HCEC 1CT (cell line): ENCODE data around the gene PRLH.
"Not testable (repeated sequence)": the region's sequence is repeated elsewhere in the genome, so short reads cannot be mapped to it uniquely, and the experiment has no call there.

Experiments
- DNase-seq: peaks from one replicate; pipeline ENCODE4 v3.0.0-alpha.2; 2017

Gene PRLH

GRCh38 chr2:237583385-237584295 lies 17.3 kb downstream of the PRLH start:
- DNase-seq, result no peak

GRCh38 chr2:237585590-237586221 lies 19.3 kb downstream of the PRLH start:
- DNase-seq, result no peak

- no peak for DNase-seq
Observed at GRCh38 chr2:237588044-237588696, 21.8 kb downstream of the PRLH start.

- DNase-seq, result no peak
Observed at GRCh38 chr2:237590272-237591140, 24.1 kb downstream of the PRLH start, which contains the start of gene RAB17. Gene RAB17, minus strand, starts transcription at chr2:237590734. Its CDS starts 4,580 bp downstream, at chr2:237586154.

- DNase-seq, result no peak
Observed at GRCh38 chr2:237591141-237591881, 24.9 kb downstream of the PRLH start.

- no peak for DNase-seq
Observed at GRCh38 chr2:237592425-237592980, 26.1 kb downstream of the PRLH start.

GRCh38 chr2:237593036-237593435 lies 26.7 kb downstream of the PRLH start:
- no peak for DNase-seq

- DNase-seq, result no peak
Observed at GRCh38 chr2:237593596-237594320, 27.4 kb downstream of the PRLH start.

- DNase-seq, result no peak
Observed at GRCh38 chr2:237594514-237594871, 28.1 kb downstream of the PRLH start.

- DNase-seq, result not testable (repeated sequence)
Observed at GRCh38 chr2:237595829-237596519, 29.6 kb downstream of the PRLH start.

- no peak for DNase-seq
Observed at GRCh38 chr2:237596520-237597195, 30.3 kb downstream of the PRLH start.

- DNase-seq, result no peak
Observed at GRCh38 chr2:237597196-237598145, 31.1 kb downstream of the PRLH start.

- DNase-seq, result no peak
Observed at GRCh38 chr2:237598468-237599208, 32.3 kb downstream of the PRLH start.

GRCh38 chr2:237599465-237600110 lies 33.2 kb downstream of the PRLH start:
- no peak for DNase-seq

GRCh38 chr2:237600205-237600846 lies 34.0 kb downstream of the PRLH start:
- DNase-seq, result peak; percentile 82

GRCh38 chr2:237601453-237602116 lies 35.2 kb downstream of the PRLH start:
- DNase-seq, result no peak
